CD1c-positive myeloid dendritic cell (primary cell): ENCODE results near the gene TTLL5.

ENCODE experiments used
- DNase-seq: peaks from one replicate; pipeline ENCODE4 v3.0.0-alpha.2; 2016; ENCODE audit errors: extremely low spot score

The TTLL5 gene

GRCh38 chr14:75960231-75960630 lies 299.2 kb downstream of the TTLL5 start:
- no peak for DNase-seq

- DNase-seq = no peak
Observed at GRCh38 chr14:75961662-75962061, 300.6 kb downstream of the TTLL5 start.

DNA sequence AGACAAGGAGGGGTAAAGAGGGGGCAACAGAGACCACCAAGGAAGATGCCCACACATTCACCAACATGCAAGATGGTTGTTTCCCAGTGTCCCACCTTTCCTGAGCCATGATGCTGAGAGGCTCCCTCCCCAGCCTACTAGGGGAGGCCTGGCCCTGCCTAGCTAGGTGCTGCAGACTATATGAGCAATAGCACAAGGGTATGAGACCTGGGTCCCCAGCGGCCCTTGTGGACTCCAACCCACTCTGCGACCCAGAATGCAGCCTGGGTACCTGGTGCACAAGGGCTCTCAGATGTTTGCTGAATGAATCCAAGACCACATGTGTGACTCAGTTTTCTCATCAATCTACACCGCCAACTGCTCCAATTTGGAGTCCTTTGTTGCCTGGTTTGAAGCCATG lies 306.8 kb downstream of the TTLL5 start:
- DNase-seq = no peak

- DNase-seq = no peak
Observed at GRCh38 chr14:75968456-75968855, 307.4 kb downstream of the TTLL5 start.

- DNase-seq = no peak
Observed at GRCh38 chr14:75969126-75969525, 308.1 kb downstream of the TTLL5 start.

DNA sequence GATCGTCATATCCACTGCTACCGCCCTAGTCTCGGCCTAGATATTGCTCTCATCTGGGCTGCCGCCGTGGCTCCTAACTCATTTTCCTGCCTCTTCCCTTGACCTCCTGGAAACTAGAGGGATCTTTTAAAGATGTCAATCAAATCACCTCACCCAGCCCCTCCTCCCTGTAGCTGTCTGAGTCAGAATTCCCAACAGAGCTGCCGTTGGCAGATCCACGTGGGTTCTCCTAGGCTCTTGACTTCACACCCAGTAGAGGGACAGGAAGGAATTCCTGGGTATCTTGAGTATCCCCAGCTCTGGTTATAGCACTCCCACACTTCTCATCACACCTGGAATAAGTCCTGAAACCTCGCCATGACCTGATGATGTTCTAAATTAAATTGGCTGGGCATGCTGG lies 308.8 kb downstream of the TTLL5 start:
- DNase-seq = no peak

DNA sequence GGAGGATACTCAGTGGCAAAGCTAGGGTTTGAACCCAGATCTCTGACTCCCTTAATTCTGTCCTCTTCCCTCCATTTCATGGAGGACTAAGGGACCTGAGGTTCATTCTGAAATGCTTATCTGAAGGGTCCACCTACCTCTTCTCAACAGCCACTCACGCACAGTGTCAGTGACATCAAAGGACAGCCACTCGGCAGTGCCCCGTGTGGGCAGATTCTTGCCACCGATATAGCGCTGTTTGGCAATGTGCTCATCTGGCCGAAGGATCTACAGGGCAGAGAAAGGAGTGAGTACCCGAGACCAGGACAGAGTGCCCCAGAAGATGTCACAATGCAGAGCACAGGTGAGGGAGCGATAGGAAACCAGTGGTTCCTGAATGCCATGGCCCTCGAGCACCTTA lies 309.9 kb downstream of the TTLL5 start:
- no peak for DNase-seq

DNA sequence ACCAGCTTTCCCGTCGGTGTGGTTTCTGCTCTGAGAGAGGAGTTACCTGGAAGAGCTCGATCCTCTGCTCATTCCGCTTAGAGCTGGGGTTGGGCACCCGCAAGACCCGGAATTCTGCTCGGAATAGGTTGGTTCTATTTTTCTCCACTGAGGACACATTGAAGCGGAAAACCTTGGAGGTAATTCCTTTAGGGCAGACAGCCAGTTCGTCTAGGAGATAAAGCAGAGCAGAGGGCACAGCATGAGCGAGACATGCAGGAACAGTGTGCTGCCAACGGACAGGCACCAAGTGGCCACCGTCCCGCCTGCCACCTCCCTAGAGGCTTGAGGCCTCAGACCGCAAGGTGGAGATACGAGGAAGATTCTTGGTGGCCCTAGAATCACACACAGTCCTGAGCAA lies 310.5 kb downstream of the TTLL5 start:
- no peak for DNase-seq

GRCh38 chr14:75972801-75973421 lies 311.9 kb downstream of the TTLL5 start:
- no peak for DNase-seq

- no peak for DNase-seq
Observed at GRCh38 chr14:75976826-75977581, 316.0 kb downstream of the TTLL5 start.

DNA sequence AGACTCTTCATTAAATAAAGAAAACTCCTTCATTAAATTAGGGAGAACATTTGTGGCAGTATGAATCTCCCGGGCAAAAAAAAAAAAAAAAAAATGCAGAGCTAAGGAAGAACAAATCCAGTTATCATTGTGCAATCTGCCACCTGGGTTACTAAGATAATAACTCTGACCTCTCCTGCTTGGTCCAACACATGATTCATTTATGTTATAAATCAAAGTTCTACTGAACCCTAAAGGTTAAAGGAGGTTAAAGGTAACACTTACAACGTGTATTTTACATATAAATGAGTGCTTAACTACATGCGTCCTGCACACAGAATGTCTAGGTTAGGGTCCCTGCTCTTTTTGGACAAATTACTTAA lies 316.5 kb downstream of the TTLL5 start:
- DNase-seq = no peak

GRCh38 chr14:75978249-75978731 lies 317.2 kb downstream of the TTLL5 start:
- DNase-seq = no peak

DNA sequence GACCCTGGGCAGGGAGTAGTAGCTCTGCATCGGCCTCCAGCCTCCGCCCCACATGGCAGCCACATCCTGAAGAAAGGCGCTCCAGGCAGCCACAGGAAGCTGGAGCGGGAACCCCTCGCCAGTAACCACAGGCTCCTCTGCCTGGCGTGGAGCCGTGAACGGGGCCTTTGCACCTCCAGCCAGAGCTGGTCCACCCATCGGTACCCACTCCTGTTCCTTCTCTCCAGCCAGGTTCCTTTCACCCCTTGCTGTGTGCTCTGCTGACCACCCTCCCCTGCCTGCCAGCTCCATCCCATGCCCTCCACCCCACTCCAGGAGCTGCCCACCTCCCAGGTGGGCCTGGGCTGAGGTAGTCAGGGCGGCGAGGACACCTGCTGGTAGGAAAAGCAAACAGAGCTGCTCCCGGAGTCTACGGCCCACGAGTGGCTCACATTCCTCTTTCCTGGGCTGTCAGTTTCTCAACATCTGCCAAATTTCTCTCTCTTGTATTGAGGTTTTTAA lies 318.1 kb downstream of the TTLL5 start:
- DNase-seq = no peak

DNA sequence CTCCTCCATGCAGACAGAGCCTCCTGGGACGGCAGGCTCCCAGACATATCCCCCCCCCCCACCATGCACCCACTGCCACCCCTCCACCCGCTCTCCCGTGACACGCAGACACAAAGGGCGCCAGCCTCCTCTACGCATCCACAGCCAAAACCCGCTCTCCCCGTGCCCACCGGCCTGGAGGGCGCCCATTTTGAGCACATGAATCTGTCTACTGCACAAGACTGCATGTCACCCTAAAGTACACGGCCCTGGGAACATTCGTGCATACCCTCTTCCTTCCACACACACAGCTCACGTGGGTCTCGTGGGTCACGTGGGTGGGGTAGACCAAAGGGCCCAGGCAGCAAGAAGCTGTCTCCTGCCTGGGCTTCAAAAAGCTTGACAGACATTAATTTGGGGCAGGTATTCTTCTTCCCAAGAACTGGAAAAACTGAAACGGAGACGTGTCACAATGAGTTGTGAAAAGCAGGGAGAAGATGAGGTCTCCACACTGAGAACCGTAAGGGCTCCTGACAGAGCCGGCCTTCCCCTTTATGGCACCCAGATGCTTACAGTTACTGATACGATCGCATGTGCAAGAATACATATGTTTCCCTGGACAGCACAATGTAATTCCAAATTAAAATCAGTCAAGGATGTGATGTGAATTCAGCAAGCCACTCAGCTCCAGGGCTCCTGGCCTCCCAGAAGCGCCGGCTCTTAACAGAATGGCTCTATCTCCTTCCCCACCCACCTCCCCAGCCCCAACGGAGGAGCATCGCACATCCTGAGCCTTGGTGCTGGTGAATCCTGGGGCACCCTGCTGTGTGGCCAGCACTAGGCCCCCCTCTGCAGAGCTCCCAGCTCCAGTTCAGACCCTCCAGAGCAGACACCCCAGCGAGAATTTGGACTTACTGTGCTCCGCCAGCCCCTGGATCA lies 318.9 kb downstream of the TTLL5 start:
- no peak for DNase-seq

GRCh38 chr14:75980856-75981255 lies 319.8 kb downstream of the TTLL5 start:
- no peak for DNase-seq

DNA sequence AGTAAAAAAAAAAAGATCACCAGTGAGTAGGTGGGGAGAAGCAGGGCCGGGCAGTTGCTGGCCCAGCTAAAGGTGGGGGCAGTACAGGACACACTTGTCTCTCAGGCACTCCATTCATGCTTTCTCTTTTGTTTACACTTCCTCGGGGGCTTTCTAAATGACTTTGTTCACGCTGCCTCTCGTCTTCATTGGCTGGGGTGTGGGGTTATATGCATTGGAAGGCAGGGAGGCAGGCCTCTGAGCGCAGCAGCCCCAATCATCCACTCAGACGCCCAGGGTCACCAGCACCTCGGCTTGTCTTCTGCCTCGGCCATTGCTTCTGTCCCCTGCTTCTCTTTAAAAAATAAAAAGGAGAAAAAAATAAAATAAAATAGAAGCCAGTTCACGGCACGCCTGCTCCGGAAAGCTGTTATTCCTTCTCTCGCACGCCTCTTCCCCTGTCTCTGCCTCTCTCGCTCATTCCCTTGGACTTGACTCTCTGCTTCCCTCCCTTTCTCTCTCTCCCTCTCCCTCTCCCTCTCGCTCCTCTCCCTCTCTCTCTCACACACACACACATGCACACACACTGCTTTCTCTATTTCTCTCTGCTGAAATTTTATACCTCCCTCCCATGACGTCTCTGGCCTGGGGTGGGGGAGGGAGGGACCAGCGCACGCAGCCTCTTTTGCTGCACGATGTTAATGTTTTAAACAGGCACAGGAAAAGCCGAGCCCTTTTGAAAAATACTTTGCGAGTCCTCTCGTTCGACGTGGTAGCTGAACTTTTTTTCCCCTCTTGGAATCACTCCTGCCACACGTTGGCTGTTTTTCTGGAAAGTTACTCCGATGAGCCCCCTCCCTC lies 320.6 kb downstream of the TTLL5 start, which contains the start of gene TGFB3:
Gene TGFB3, minus strand, starts transcription at position 570 of the 840 bp plus-strand sequence. CDS start 1,102 bp downstream, outside the sequence.
- peak; percentile 30 for DNase-seq

DNA sequence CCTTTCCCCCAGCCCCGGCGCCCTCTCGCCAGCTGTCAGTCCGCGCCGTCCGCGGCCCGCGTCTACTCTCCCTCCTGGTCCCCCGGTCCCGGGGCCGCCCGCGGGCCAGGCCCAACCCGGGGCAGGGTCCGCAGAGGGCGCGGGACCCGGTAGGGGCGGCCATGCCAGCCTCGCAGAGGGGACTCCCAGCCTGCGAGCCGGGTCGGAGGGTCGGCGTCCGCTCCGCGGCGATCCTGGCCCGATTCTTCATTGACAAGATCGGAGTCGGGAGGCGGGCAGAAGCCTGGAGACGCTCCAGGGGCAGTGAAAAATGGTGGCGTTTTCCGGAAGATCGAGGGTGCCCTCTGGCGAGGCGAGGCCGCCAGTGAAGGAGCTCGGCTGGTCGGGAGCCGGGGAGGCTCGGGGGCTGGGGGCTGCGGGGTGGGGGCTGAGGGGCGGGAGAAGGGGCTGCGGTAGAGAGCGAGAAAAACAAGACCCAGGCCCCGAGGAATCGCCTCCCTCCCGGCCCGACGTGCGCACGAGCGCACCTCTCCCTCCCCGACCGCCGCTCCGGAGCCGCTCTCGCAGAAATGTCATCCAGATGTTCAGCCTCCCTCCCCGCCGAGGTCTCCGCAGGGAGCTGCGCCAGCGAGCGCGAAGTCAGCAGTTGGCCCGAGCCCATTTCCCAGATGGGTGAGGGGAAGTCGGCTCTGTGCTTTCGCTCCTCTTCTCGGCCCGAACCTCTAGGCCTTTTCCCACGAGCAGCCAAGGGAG lies 321.4 kb downstream of the TTLL5 start:
- peak; percentile 85 for DNase-seq

GRCh38 chr14:75983019-75983358 lies 321.9 kb downstream of the TTLL5 start:
- DNase-seq = no peak

GRCh38 chr14:75984674-75985073 lies 323.6 kb downstream of the TTLL5 start:
- no peak for DNase-seq

- DNase-seq = peak; percentile 92
Observed at GRCh38 chr14:75985618-75986438, 324.8 kb downstream of the TTLL5 start, which contains the start of gene IFT43. Gene IFT43 (plus strand): TSS chr14:75985763. CDS start chr14:75985787, 24 bp downstream.
